OCI-LY7 (cell line): ENCODE measurements around the gene ANAPC16. TPM values are rescaled to one million over a fixed set of nuclear protein-coding genes. Genes with fewer than 3 reads are reported as not detected.

Experiments
- BruUV-seq: library from RNA; stranded (reverse); fragments of 400-500 nt; replicated peaks from 2 replicates; lab custom pipeline; 2021; lab: Mats Ljungman, UMichigan
- CTCF ChIA-PET: fragments of 300-600 bp; sonication (Branson Sonifier 250); formaldehyde crosslinking; loops from one replicate; lab custom pipeline; 2022; ENCODE audit warnings: antibody characterized with exemption; ENCODE audit not compliant: unreplicated experiment; lab: Charles Lee
- POLR2A ChIA-PET: fragments of 300-600 bp; sonication (Branson Sonifier 250); formaldehyde crosslinking; loops from one replicate; lab custom pipeline; 2022; ENCODE audit warnings: antibody characterized with exemption; lab: Charles Lee
- DNase-seq: peaks from one replicate; pipeline ENCODE4 v3.0.0-alpha.2; 2015; ENCODE audit warnings: low spot score
- H2AFZ ChIP-seq: fragments of 200-600 bp; sonication (generic), shearing (Covaris generic); 2 replicates; pipeline ENCODE4 v1.6.1; 2014; ENCODE audit warnings: mild to moderate bottlenecking, antibody characterized with exemption, low read length, moderate library complexity
- H3K27ac ChIP-seq: fragments of 200-600 bp; sonication (generic); 2 replicates; pipeline ENCODE4 v1.5.1; 2014; ENCODE audit warnings: mixed run types, low read depth, mild to moderate bottlenecking, moderate library complexity, low read length, inconsistent platforms; ENCODE audit not compliant: poor library complexity, severe bottlenecking
- H3K36me3 ChIP-seq: fragments of 200-600 bp; sonication (generic); 2 replicates; pipeline ENCODE4 v1.6.1; 2014; ENCODE audit warnings: mild to moderate bottlenecking, antibody characterized with exemption, low read length, moderate library complexity, mixed read lengths; ENCODE audit not compliant: insufficient read depth
- H3K4me1 ChIP-seq: fragments of 200-600 bp; sonication (generic); 2 replicates; pipeline ENCODE4 v1.5.1; 2014; ENCODE audit warnings: mild to moderate bottlenecking, low read length; ENCODE audit not compliant: insufficient read depth, poor library complexity, severe bottlenecking
- H3K4me2 ChIP-seq: fragments of 200-600 bp; sonication (generic); 2 replicates; pipeline ENCODE4 v1.6.1; 2014; ENCODE audit warnings: mild to moderate bottlenecking, low read length
- H3K4me3 ChIP-seq: fragments of 200-600 bp; sonication (generic); 2 replicates; pipeline ENCODE4 v1.5.1; 2014; ENCODE audit warnings: mild to moderate bottlenecking, low read depth, low read length; ENCODE audit not compliant: poor library complexity, severe bottlenecking
- H3K79me2 ChIP-seq: fragments of 200-600 bp; sonication (generic); 2 replicates; pipeline ENCODE4 v1.6.1; 2016; ENCODE audit warnings: low read depth, mild to moderate bottlenecking, low read length, moderate library complexity, mixed read lengths; ENCODE audit not compliant: insufficient read depth
- H3K9me2 ChIP-seq: fragments of 200-600 bp; sonication (generic); 2 replicates; pipeline ENCODE4 v1.6.1; 2016; ENCODE audit warnings: mild to moderate bottlenecking, low read length, mixed read lengths; ENCODE audit not compliant: insufficient read depth
- H3K9me3 ChIP-seq: fragments of 200-600 bp; sonication (generic); 2 replicates; pipeline ENCODE4 v1.6.1; 2014; ENCODE audit warnings: mild to moderate bottlenecking, mixed run types, low read length, mixed read lengths
- H4K20me1 ChIP-seq: fragments of 200-600 bp; sonication (generic); 2 replicates; pipeline ENCODE4 v1.6.1; 2014; ENCODE audit warnings: mild to moderate bottlenecking, antibody characterized with exemption, low read length, moderate library complexity, mixed read lengths; ENCODE audit not compliant: insufficient read depth
- EZH2phosphoT487 ChIP-seq: fragments of 200-600 bp; sonication (generic); IDR thresholded peaks from 2 replicates; pipeline ENCODE4 v1.6.1; 2018; ENCODE audit warnings: low read depth, borderline replicate concordance, mild to moderate bottlenecking, mixed run types, antibody characterized with exemption, low read length, moderate library complexity, mixed read lengths
- intact Hi-C: fragments of 100-400 bp; cut with micrococcal nuclease; formaldehyde crosslinking; loops from one replicate; pipeline ENCODE4 v1.10.0; 2022; ENCODE audit not compliant: unreplicated experiment
- total RNA-seq, 2 experiments: library from RNA; depleted of rRNA in 1 of 2; stranded (reverse); fragments of >200 nt in 1 of 2; shearing (Covaris generic) in 1 of 2; gene quantifications; 2 replicates each; pipeline ENCODE4 v1.2.3, GENCODE V29; 2014 to 2022
- TF ChIP-seq, protein P1 (sequence below): fragments of 200-600 bp; sonication (generic); conservative IDR thresholded peaks from 2 replicates; pipeline ENCODE4 v1.5.1; 2014; ENCODE audit warnings: mild to moderate bottlenecking, antibody characterized with exemption, low read length, moderate library complexity, mixed read lengths

Gene ANAPC16
- total RNA-seq, 2 experiments from 2014 or later, result 68.0 to 92.8 TPM

DNA sequence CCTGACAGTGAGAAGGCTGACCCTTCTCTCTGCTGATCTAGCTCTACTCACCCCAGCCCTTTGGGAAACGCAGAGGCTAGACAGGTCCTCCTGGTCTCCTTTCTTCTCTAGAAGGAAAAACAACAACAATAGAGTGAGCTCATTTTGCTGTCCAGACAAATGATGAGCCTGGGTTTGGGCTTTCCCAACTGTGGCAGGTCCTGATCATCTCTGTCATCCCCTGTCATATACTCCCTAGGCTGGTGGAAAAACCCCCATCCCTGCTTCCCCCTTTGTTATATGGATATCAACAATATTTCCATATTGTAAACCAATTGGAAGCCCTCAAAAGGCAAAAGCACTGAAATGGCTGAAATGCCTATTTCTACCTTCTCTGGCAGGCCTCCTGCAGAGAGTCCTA is 48.7 kb downstream of the ANAPC16 start:
- Histone ChIP-seq H2AFZ (no peak overlapping the region), H3K4me3 (no peak overlapping the region), H3K9me3 (no peaks in the 10 kb centered on the region), H3K27ac (no peak overlapping the region), H3K9me2 (no peaks in the 10 kb centered on the region), H3K79me2 (no peaks in the 10 kb centered on the region), H3K4me1 (peaks cover 74% of the 10 kb centered on the region), H4K20me1 (no peaks in the 10 kb centered on the region), H3K4me2 (no peak overlapping the region), H3K36me3 (no peaks in the 10 kb centered on the region)
- BruUV-seq, result no TSS peak
- intact Hi-C loops, result no loop called here
- no peak for TF ChIP-seq EZH2phosphoT487
- TF ChIP-seq, protein P1, sequence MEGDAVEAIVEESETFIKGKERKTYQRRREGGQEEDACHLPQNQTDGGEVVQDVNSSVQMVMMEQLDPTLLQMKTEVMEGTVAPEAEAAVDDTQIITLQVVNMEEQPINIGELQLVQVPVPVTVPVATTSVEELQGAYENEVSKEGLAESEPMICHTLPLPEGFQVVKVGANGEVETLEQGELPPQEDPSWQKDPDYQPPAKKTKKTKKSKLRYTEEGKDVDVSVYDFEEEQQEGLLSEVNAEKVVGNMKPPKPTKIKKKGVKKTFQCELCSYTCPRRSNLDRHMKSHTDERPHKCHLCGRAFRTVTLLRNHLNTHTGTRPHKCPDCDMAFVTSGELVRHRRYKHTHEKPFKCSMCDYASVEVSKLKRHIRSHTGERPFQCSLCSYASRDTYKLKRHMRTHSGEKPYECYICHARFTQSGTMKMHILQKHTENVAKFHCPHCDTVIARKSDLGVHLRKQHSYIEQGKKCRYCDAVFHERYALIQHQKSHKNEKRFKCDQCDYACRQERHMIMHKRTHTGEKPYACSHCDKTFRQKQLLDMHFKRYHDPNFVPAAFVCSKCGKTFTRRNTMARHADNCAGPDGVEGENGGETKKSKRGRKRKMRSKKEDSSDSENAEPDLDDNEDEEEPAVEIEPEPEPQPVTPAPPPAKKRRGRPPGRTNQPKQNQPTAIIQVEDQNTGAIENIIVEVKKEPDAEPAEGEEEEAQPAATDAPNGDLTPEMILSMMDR, result no peak
- ChIA-PET POLR2A (interaction anchor here (0.6 to 2.3 kb wide), 7 partner anchors 10 to 831 kb away, joined by 3 to 10 read pairs (median 4); partner anchors contain the start of gene DDIT4), CTCF (interaction anchor here (0.9 kb wide), 1 partner anchor 13 kb away, joined by 3 read pairs; no protein-coding TSS in a partner anchor)
- DNase-seq, result no peak

DNA sequence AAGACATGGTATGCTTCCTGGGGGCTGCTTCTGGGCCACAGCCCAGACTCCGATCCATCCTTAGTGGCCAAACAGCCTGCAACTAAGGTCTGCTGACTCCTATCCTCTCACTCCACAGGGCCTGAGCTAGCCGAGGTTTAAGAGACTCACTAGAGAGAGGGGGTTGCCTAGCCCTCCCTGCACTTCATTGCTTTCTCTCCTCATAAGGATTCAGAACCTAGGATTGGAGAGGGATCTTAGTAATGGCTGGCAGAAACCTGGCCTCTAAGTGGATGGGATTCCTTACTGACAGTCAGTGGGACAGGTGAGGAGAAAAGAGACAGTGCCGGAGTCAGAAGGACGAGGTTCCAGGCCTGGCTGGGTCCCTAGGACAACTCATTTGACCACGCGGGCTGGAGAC is 49.7 kb downstream of the ANAPC16 start:
- no peak for DNase-seq
- H3K36me3 ChIP-seq, result no peaks in the 10 kb centered on the region
- H3K4me3 ChIP-seq, result no peak overlapping the region
- H3K27ac ChIP-seq, result no peak overlapping the region
- CTCF ChIA-PET, result no interaction called here
- H3K4me1 ChIP-seq, result peaks cover 64% of the 10 kb centered on the region
- no peaks in the 10 kb centered on the region for H3K9me2 ChIP-seq
- no peaks in the 10 kb centered on the region for H3K79me2 ChIP-seq
- no peaks in the 10 kb centered on the region for H4K20me1 ChIP-seq
- H3K9me3 ChIP-seq, result no peaks in the 10 kb centered on the region
- intact Hi-C loops, result no loop called here
- H2AFZ ChIP-seq, result peak overlapping the region; percentile 3; the same call in 1 of the 2 replicates
- TF ChIP-seq, protein P1, result no peak
- no peak for TF ChIP-seq EZH2phosphoT487
- no TSS peak for BruUV-seq
- no peak overlapping the region for H3K4me2 ChIP-seq
- POLR2A ChIA-PET, result interaction anchor here (0.5 to 1.1 kb wide), 6 partner anchors 9 to 441 kb away, joined by 3 to 5 read pairs (median 3); no protein-coding TSS in a partner anchor

DNA sequence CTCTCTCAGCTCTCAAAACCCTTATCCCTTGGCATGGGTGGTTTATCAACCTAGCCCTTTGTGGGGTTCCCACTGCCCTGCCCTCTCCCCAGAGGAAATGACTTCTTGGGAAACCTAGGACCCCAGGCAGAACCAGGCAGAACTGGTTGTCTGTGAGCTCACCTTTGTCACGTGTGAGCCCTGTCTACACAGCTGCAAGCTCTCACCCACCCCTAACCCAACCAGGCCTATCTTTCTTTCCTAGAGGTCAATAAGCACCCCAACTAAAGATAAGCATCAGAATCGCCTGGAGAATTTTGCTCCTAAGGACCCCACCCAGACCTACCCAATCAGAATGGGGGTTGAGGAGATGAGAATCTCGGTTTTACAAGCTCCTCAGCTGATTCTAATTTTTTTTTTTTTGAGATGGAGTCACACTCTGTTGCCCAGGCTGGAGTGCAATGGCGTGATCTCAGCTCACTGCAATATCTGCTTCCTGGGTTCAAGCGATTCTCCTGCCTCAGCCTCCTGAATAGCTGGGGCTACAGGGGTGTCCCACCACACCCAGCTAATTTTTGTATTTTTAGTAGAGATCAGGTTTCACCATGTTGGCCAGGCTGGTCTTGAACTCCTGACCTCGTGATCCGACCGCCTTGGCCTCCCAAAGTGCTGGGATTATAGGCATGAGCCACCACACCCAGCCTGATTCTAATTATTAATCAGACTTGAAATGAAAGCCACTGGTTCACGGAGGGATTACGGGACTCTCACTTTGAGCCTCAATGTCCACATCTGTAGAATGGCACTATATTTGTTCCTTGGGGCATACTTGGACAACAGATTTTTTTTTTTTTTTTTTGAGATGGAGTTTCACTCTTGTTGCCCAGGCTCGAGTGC is 50.4 kb downstream of the ANAPC16 start:
- no peak overlapping the region for H3K27ac ChIP-seq

More for the DNA sequence above, 50.4 kb downstream of the ANAPC16 start:
- no TSS peak for BruUV-seq
- Histone ChIP-seq H3K9me3 (no peaks in the 10 kb centered on the region), H3K4me1 (peaks cover 58% of the 10 kb centered on the region), H3K9me2 (no peaks in the 10 kb centered on the region), H3K4me2 (no peak overlapping the region), H3K4me3 (no peak overlapping the region), H2AFZ (peak overlapping the region; percentile 3; the same call in 1 of the 2 replicates), H3K79me2 (no peaks in the 10 kb centered on the region), H3K36me3 (no peaks in the 10 kb centered on the region), H4K20me1 (no peaks in the 10 kb centered on the region)
- ChIA-PET CTCF (no interaction called here), POLR2A (interaction anchor here (0.5 to 1.3 kb wide), 9 partner anchors 9 to 441 kb away, joined by 3 to 7 read pairs (median 3); no protein-coding TSS in a partner anchor)
- intact Hi-C loops, result no loop called here
- TF ChIP-seq EZH2phosphoT487, result no peak
- TF ChIP-seq, protein P1, result no peak
- no peak for DNase-seq
